GM10248 (cell line): ENCODE measurements around the gene RNF31.
A peak's percentile ranks its signal among the peaks of the same experiment; 100 is the strongest.

ENCODE experiments used
- CTCF ChIA-PET: fragments of 300-600 bp; sonication (Branson Sonifier 250); formaldehyde crosslinking; extraction: SDS; loops from one replicate; lab custom pipeline; 2021; ENCODE audit warnings: antibody characterized with exemption; lab: Yijun Ruan, JAX
- POLR2A ChIA-PET: fragments of 350-650 bp; sonication (Branson Sonifier 250); formaldehyde crosslinking; extraction: SDS; loops from one replicate; lab custom pipeline; 2020; ENCODE audit warnings: antibody characterized with exemption; lab: Yijun Ruan, JAX
- DNase-seq: peaks from one replicate; pipeline ENCODE4 v3.0.0; 2012; ENCODE audit errors: extremely low spot score
- CTCF ChIP-seq: IDR thresholded peaks from 2 replicates; pipeline ENCODE4 v1.5.1; 2012; ENCODE audit warnings: mild to moderate bottlenecking, low read depth; ENCODE audit errors: extremely low read depth, missing control alignments, control extremely low read depth

Gene RNF31

GRCh38 chr14:24146978-24147760 lies at the start of gene RNF31:
RNF31 (plus strand) TSS chr14:24147498; CDS start chr14:24147699, 201 bp downstream.
- DNase-seq: peak; percentile 97
- TF ChIP-seq CTCF: no peak
- POLR2A ChIA-PET: interaction anchor here (0.6 to 3.2 kb wide), 11 partner anchors 9 to 52 kb away, joined by 3 to 20 read pairs (median 6); partner anchors contain the start of genes DCAF11, IRF9, NRL and PSME1
- CTCF ChIA-PET: interaction anchor here (0.8 to 12.0 kb wide), 12 partner anchors 8 to 285 kb away, joined by 3 to 154 read pairs (median 6); partner anchors contain the start of genes CIDEB, DCAF11, IRF9 and NRL

- ChIA-PET POLR2A (no interaction called here), CTCF (interaction anchor here (0.9 to 13.9 kb wide), 7 partner anchors 4 to 109 kb away, joined by 3 to 246 read pairs (median 5); partner anchors contain the start of gene PCK2)
- DNase-seq: no peak
- no peak for TF ChIP-seq CTCF
Observed at GRCh38 chr14:24098229-24098926, 48.9 kb upstream of the RNF31 start.

GRCh38 chr14:24098927-24099813 lies 48.1 kb upstream of the RNF31 start:
- no peak for TF ChIP-seq CTCF
- CTCF ChIA-PET: interaction anchor here (1.4 to 13.9 kb wide), 3 partner anchors 5 to 18 kb away, joined by 5 to 246 read pairs (median 246); partner anchors contain the start of gene PCK2
- POLR2A ChIA-PET: no interaction called here
- no peak for DNase-seq

- no peak for TF ChIP-seq CTCF
- ChIA-PET CTCF (interaction anchor here (13.5 to 13.9 kb wide), 2 partner anchors 5 to 6 kb away, joined by 246 read pairs; partner anchors contain the start of gene PCK2), POLR2A (no interaction called here)
- no peak for DNase-seq
Observed at GRCh38 chr14:24100197-24100981, 46.9 kb upstream of the RNF31 start.

GRCh38 chr14:24100982-24101494 lies 46.3 kb upstream of the RNF31 start:
- no peak for TF ChIP-seq CTCF
- DNase-seq: no peak
- POLR2A ChIA-PET: no interaction called here
- CTCF ChIA-PET: interaction anchor here (13.5 to 13.9 kb wide), 2 partner anchors 4 to 7 kb away, joined by 246 read pairs; partner anchors contain the start of gene PCK2
